Hypothalamus (tissue), 51 donors: ENCODE measurements around the gene EIF4G3.
"Not testable (repeated sequence)": the region's sequence is repeated elsewhere in the genome, so short reads cannot be mapped to it uniquely, and the experiment has no call there.

ENCODE experiments used
- DNase-seq, 51 donors: peaks; one replicate each; lab custom pipeline; 2025; lab: John Stamatoyannopoulos, UW

Gene EIF4G3

GRCh38 chr1:20972855-20973254 lies 203.8 kb downstream of the EIF4G3 start:
- no peak for DNase-seq

GRCh38 chr1:20964540-20965484 lies 211.9 kb downstream of the EIF4G3 start:
- no peak for DNase-seq

- DNase-seq, result no peak
Observed at GRCh38 chr1:20962576-20963258, 214.0 kb downstream of the EIF4G3 start.

- no peak for DNase-seq
Observed at GRCh38 chr1:20958430-20958829, 218.3 kb downstream of the EIF4G3 start.

GRCh38 chr1:20956272-20956671 lies 220.4 kb downstream of the EIF4G3 start:
- DNase-seq, result no peak

GRCh38 chr1:20950679-20951078 lies 226.0 kb downstream of the EIF4G3 start:
- DNase-seq, result no peak

- DNase-seq, result no peak
Observed at GRCh38 chr1:20949871-20950590, 226.7 kb downstream of the EIF4G3 start.

GRCh38 chr1:20948101-20948500 lies 228.6 kb downstream of the EIF4G3 start:
- no peak for DNase-seq

- DNase-seq, result no peak
Observed at GRCh38 chr1:20947409-20947808, 229.3 kb downstream of the EIF4G3 start.

- no peak for DNase-seq
Observed at GRCh38 chr1:20936621-20937020, 240.1 kb downstream of the EIF4G3 start.

- DNase-seq, result no peak
Observed at GRCh38 chr1:20936216-20936615, 240.5 kb downstream of the EIF4G3 start.

GRCh38 chr1:20935717-20936116 lies 241.0 kb downstream of the EIF4G3 start:
- DNase-seq, result no peak

- no peak for DNase-seq
Observed at GRCh38 chr1:20932437-20932977, 244.2 kb downstream of the EIF4G3 start.

GRCh38 chr1:20931930-20932436 lies 244.7 kb downstream of the EIF4G3 start:
- no peak for DNase-seq

GRCh38 chr1:20930427-20930826 lies 246.3 kb downstream of the EIF4G3 start:
- DNase-seq, result no peak

GRCh38 chr1:20928146-20928545 lies 248.6 kb downstream of the EIF4G3 start:
- no peak for DNase-seq

GRCh38 chr1:20921285-20921684 lies 255.4 kb downstream of the EIF4G3 start:
- DNase-seq, result no peak

- DNase-seq, result no peak
Observed at GRCh38 chr1:20913242-20913641, 263.5 kb downstream of the EIF4G3 start.

GRCh38 chr1:20907526-20907925 lies 269.2 kb downstream of the EIF4G3 start:
- not testable (repeated sequence) for DNase-seq

GRCh38 chr1:20903437-20903836 lies 273.3 kb downstream of the EIF4G3 start:
- DNase-seq, result no peak

- DNase-seq, result no peak
Observed at GRCh38 chr1:20900056-20900455, 276.6 kb downstream of the EIF4G3 start.
